PC-9 (cell line): ENCODE data around the gene TMEM98.

Source experiments
- EZH2 ChIP-seq: fragments of 200-600 bp; sonication (generic); IDR thresholded peaks from 2 replicates; pipeline ENCODE4 v1.8.0; 2017; ENCODE audit warnings: antibody characterized with exemption, low read depth
- TF ChIP-seq, protein P1 (sequence below): fragments of 200-600 bp; sonication (generic); conservative IDR thresholded peaks from 2 replicates; pipeline ENCODE4 v1.6.1; 2017; ENCODE audit warnings: mixed run types, antibody characterized with exemption, mild to moderate bottlenecking, moderate library complexity

DNA sequence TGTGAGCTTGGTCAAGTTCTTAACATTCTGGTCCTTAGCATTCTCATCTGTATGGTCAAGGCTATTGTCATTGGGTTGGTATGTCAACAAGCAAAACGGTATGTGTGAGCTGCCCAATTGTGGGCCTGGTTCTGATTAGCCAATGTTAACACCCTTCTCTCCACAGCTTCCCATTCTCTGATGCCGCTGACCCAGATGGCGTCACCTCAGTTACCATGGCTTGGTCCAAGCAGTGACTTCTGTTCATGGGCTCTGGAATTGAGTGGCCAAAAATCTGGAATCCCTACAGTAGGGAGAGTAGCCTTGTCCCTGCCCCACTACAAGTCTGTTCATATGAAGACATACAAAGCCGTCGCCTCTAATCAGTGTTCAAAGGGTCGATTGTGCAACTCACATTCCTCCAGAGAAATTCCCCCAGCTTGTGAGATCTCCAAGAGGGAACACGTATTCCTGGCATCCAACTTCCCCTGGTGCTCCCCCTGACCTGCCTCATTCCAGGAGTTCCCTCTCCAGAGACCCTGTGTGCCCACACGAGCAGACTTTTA is 15.8 kb downstream of the TMEM98 start:
- TF ChIP-seq, protein P1, sequence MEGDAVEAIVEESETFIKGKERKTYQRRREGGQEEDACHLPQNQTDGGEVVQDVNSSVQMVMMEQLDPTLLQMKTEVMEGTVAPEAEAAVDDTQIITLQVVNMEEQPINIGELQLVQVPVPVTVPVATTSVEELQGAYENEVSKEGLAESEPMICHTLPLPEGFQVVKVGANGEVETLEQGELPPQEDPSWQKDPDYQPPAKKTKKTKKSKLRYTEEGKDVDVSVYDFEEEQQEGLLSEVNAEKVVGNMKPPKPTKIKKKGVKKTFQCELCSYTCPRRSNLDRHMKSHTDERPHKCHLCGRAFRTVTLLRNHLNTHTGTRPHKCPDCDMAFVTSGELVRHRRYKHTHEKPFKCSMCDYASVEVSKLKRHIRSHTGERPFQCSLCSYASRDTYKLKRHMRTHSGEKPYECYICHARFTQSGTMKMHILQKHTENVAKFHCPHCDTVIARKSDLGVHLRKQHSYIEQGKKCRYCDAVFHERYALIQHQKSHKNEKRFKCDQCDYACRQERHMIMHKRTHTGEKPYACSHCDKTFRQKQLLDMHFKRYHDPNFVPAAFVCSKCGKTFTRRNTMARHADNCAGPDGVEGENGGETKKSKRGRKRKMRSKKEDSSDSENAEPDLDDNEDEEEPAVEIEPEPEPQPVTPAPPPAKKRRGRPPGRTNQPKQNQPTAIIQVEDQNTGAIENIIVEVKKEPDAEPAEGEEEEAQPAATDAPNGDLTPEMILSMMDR = no peak
- TF ChIP-seq EZH2 = no peak
